ENCODE results near the gene REG1A. TPM values are rescaled to one million over a fixed set of nuclear protein-coding genes. Genes with fewer than 3 reads are reported as not detected.

REG1A gene
- total RNA-seq, 1 experiment from 2014 or later: 4.3 TPM

GRCh38 chr2:79171348-79171958 is 51.2 kb downstream of the REG1A start:
- CTCF ChIA-PET: no interaction called here
- TF ChIP-seq POLR2AphosphoS5 (IDR thresholded peaks at IDR 0.05; ENCODE audit: low read depth, low read length) (no peak), SIN3A (IDR thresholded peaks at IDR 0.05; ENCODE audit: borderline replicate concordance, insufficient read depth, low read depth, low read length) (no peak), REST (IDR thresholded peaks at IDR 0.05; ENCODE audit: insufficient read depth in 1 of 2, low read depth in 2 of 2, low read length in 1 of 2) (no peak), CTCF (IDR thresholded peaks at IDR 0.05) (no peak)
- intact Hi-C loops (cut with micrococcal nuclease; ENCODE audit: unreplicated experiment) (no loop called here), in situ Hi-C loops (cut with HindIII; ENCODE audit: low pct_unique_long_range_greater_than_20kb, low sequenced_read_pairs) (no loop called here)
- H3K27ac ChIP-seq (ENCODE audit: low read length): no peak overlapping the region
- DNase-seq (ENCODE audit: low read depth, low spot score): no peak
- H3K27me3 ChIP-seq (ENCODE audit: control insufficient read depth, insufficient read depth, low read length): no peaks in the 10 kb centered on the region
- no peaks in the 10 kb centered on the region for H3K9me3 ChIP-seq (ENCODE audit: control insufficient read depth, insufficient read depth, low read depth, low read length)
- POLR2A ChIA-PET: no interaction called here
- ATAC-seq: no peak
- no TSS peak for BruUV-seq (replicated peaks)
- no peak overlapping the region for H3K4me3 ChIP-seq (ENCODE audit: low read depth in 2 of 2, low read length in 2 of 2)
- no peaks in the 10 kb centered on the region for H3K36me3 ChIP-seq (ENCODE audit: control insufficient read depth, insufficient read depth, low read length)
- no peaks in the 10 kb centered on the region for H3K4me1 ChIP-seq (ENCODE audit: control insufficient read depth, insufficient read depth, low read length)

Other genes with a start within 250 kb of the REG1A start
- not detected for gene REG3G, start 94.8 kb upstream of the REG1A start, total RNA-seq (2021; ENCODE audit: unreplicated experiment)
- 2.0 TPM for gene REG1B, start 32.5 kb upstream of the REG1A start, total RNA-seq (2021; ENCODE audit: unreplicated experiment)
- not detected for gene REG3A, start 39.3 kb downstream of the REG1A start, total RNA-seq (2021; ENCODE audit: unreplicated experiment)

All from Panc1 (cell line).